NCI-H774 (cell line): Measurements from ENCODE around the gene ABCC5.
"Not testable (repeated sequence)": the region's sequence is repeated elsewhere in the genome, so short reads cannot be mapped to it uniquely, and the experiment has no call there.

Experiments used
- DNase-seq: peaks from one replicate; lab custom pipeline; 2025; lab: John Stamatoyannopoulos, UW

Gene ABCC5

GRCh38 chr3:183885766-183886165 is 131.9 kb downstream of the ABCC5 start:
- no peak for DNase-seq

GRCh38 chr3:183884427-183885296 is 133.0 kb downstream of the ABCC5 start, which contains the start of gene PARL:
Gene PARL (minus strand): TSS chr3:183884880. CDS start chr3:183884846, 34 bp downstream.
- DNase-seq, result peak; percentile 98

- DNase-seq, result no peak
Measured at GRCh38 chr3:183884097-183884426, 133.6 kb downstream of the ABCC5 start.

GRCh38 chr3:183883291-183884096 is 134.2 kb downstream of the ABCC5 start:
- no peak for DNase-seq

- DNase-seq, result no peak
Measured at GRCh38 chr3:183880121-183880520, 137.6 kb downstream of the ABCC5 start.

DNA sequence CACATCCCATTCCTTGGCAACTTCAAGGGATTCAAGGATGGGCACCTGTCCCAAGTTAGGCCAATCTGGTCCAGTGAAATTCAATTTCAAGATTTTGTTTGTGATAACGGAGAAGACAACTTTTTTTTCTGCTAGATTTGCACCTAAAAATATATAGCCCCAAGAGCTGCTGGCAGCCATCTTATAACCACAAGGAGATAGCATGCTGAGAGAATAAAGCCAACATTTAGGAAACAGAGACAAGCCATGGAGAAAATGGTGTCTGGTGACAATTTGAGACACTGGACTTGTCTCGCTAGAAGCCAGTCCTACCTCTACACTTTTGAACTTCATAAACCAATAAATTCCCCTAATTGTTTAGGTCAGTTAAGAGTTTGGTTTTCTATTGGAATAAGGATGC is 138.4 kb downstream of the ABCC5 start:
- no peak for DNase-seq

GRCh38 chr3:183878071-183878470 is 139.6 kb downstream of the ABCC5 start:
- DNase-seq, result no peak

DNA sequence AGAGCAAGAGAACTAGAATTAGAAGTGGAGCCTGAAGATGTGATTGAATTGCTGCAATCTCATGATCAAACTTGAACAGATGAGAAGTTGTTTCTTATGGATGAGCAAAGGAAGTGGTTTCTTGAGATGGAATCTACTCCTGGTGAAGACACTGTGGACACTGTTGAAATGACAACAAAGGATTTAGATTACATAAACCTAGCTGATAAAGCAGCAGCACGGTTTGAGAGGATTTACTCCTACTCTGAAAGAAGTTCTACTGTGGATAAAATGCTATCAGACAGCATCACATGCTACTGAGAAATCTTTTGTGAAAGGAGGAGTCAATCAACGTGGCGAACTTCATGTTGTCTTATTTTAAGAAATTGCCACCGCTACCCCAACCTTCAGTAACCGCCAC is 140.5 kb downstream of the ABCC5 start:
- DNase-seq, result not testable (repeated sequence)

GRCh38 chr3:183875411-183875810 is 142.3 kb downstream of the ABCC5 start:
- DNase-seq, result no peak

GRCh38 chr3:183873914-183874313 is 143.8 kb downstream of the ABCC5 start:
- no peak for DNase-seq

- no peak for DNase-seq
Measured at GRCh38 chr3:183871541-183871940, 146.1 kb downstream of the ABCC5 start.

DNA sequence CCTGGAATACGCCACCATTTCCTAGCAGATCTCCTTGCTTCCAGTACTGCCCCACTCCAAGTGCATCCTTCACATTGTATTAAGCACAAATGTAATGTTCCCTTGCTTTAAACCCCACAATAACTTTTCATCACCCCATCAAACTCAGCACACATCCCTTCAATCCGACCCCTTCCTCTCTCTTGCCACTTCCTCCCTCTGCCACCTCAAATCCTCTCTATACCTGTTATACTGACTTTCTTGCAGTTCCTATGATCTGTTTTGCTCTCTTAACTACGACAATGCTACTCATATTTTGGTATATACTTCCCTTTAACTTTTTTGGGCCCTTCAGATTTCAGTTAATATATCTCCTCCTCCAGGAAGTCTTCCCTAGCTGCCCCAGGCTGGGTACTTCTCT is 147.1 kb downstream of the ABCC5 start:
- DNase-seq, result no peak
